ENCODE measurements around the gene ERBB4. TPM values are rescaled to one million over a fixed set of nuclear protein-coding genes. Genes with fewer than 3 reads are reported as not detected.

The ERBB4 gene
- total and polyA plus RNA-seq, 10 of the 15 experiments (the other 5 are each of a cell fraction or from before 2014, with no cell fraction given) = under 0.01 to 0.23 (median 0.01) TPM; not detected in 4

DNA sequence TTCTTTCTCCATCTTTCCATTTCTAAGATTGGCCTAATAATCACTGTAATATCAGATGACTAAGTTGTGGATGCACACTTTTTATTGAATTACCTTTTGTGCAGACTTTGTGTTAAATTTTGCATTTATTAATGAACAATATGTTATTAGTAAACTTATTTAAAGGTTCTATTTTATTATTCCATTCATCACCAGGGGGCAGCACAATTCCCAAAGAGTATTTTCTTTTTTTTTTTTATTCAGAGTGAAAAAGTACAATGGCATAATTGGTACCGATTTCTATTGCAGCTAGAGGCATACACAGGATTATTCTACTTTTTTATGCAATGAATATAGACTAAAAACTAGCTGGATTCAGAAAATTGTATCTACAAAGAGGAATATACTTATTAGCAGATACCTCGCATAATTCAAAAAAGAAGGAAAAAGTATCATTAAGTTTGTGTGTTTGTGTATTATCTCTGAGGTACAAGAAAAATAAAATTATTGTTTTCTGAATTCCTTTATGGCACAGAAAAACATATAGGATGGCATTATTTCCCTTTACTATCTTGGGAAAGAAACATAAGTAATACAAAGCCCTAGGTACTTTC, 390.6 kb downstream of the ERBB4 start (continued):
- TF ChIP-seq, protein P1, sequence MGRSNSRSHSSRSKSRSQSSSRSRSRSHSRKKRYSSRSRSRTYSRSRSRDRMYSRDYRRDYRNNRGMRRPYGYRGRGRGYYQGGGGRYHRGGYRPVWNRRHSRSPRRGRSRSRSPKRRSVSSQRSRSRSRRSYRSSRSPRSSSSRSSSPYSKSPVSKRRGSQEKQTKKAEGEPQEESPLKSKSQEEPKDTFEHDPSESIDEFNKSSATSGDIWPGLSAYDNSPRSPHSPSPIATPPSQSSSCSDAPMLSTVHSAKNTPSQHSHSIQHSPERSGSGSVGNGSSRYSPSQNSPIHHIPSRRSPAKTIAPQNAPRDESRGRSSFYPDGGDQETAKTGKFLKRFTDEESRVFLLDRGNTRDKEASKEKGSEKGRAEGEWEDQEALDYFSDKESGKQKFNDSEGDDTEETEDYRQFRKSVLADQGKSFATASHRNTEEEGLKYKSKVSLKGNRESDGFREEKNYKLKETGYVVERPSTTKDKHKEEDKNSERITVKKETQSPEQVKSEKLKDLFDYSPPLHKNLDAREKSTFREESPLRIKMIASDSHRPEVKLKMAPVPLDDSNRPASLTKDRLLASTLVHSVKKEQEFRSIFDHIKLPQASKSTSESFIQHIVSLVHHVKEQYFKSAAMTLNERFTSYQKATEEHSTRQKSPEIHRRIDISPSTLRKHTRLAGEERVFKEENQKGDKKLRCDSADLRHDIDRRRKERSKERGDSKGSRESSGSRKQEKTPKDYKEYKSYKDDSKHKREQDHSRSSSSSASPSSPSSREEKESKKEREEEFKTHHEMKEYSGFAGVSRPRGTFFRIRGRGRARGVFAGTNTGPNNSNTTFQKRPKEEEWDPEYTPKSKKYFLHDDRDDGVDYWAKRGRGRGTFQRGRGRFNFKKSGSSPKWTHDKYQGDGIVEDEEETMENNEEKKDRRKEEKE (IDR thresholded peaks at IDR 0.05) = no peak
- TF ChIP-seq YBX1 (IDR thresholded peaks at IDR 0.05) (no peak), CEBPB (IDR thresholded peaks at IDR 0.05; ENCODE audit: borderline replicate concordance in 1 of 2, low read depth in 2 of 2, low read length in 2 of 2) (no peak), E2F8 (IDR thresholded peaks at IDR 0.05; ENCODE audit: low read depth, partially characterized antibody) (no peak), ZBED1 (IDR thresholded peaks at IDR 0.05; ENCODE audit: borderline replicate concordance) (no peak), MYC (IDR thresholded peaks at IDR 0.05; ENCODE audit: insufficient read depth, insufficient read length, insufficient replicate concordance, low read length, severe bottlenecking) (no peak), STAT3 (IDR thresholded peaks at IDR 0.05; ENCODE audit: low read depth, low read length) (no peak), HDAC6 (IDR thresholded peaks at IDR 0.05; ENCODE audit: unreplicated experiment) (no peak)
